GM12872 (cell line): ENCODE measurements around the gene TESK1.

Experiments used
- TF ChIP-seq, protein P1 (sequence below): IDR thresholded peaks from 3 replicates; pipeline ENCODE4 v1.5.1; 2011; ENCODE audit warnings: low read depth, mild to moderate bottlenecking, low read length, moderate library complexity; ENCODE audit not compliant: insufficient read depth

The TESK1 gene

DNA sequence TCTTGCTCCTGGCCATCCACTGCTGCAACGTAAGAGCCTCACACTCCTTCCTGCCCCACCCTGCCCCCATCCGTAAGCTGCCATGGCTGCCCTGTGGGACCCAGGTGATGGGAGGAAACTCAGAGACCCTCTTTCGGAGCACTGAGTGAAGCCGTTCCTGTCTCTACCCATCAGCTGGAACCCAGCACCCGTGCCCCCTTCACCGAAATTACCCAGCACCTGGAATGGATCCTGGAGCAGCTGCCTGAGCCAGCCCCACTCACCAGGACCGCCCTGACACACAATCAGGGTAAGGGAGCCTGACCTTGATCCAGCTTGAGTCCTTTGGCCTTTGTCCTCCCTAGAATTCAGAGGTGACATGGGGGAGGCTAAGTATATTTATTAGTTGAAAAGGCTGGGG, 3.2 kb downstream of the TESK1 start:
- TF ChIP-seq, protein P1, sequence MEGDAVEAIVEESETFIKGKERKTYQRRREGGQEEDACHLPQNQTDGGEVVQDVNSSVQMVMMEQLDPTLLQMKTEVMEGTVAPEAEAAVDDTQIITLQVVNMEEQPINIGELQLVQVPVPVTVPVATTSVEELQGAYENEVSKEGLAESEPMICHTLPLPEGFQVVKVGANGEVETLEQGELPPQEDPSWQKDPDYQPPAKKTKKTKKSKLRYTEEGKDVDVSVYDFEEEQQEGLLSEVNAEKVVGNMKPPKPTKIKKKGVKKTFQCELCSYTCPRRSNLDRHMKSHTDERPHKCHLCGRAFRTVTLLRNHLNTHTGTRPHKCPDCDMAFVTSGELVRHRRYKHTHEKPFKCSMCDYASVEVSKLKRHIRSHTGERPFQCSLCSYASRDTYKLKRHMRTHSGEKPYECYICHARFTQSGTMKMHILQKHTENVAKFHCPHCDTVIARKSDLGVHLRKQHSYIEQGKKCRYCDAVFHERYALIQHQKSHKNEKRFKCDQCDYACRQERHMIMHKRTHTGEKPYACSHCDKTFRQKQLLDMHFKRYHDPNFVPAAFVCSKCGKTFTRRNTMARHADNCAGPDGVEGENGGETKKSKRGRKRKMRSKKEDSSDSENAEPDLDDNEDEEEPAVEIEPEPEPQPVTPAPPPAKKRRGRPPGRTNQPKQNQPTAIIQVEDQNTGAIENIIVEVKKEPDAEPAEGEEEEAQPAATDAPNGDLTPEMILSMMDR: no peak

DNA sequence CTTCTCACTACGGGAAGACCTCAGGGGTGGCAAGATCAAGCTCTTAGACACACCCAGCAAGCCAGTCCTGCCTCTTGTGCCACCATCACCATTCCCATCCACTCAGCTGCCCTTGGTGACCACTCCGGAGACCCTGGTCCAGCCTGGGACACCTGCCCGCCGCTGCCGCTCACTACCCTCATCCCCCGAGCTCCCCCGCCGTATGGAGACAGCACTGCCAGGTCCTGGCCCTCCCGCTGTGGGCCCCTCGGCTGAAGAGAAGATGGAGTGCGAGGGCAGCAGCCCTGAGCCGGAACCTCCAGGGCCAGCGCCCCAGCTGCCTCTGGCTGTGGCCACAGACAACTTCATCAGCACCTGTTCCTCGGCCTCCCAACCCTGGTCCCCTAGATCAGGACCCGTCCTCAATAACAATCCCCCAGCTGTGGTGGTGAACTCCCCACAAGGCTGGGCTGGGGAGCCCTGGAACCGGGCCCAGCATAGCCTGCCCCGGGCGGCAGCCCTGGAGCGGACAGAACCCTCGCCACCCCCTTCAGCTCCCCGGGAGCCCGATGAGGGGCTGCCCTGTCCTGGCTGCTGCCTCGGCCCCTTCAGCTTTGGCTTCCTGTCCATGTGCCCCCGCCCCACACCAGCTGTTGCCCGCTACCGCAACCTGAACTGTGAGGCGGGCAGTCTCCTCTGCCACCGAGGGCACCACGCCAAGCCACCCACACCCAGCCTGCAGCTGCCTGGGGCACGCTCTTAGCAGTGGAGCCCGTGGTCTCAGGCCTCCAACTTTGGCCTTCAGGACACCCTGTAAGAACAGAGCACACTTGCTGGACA, 4.1 kb downstream of the TESK1 start:
- TF ChIP-seq, protein P1: no peak

DNA sequence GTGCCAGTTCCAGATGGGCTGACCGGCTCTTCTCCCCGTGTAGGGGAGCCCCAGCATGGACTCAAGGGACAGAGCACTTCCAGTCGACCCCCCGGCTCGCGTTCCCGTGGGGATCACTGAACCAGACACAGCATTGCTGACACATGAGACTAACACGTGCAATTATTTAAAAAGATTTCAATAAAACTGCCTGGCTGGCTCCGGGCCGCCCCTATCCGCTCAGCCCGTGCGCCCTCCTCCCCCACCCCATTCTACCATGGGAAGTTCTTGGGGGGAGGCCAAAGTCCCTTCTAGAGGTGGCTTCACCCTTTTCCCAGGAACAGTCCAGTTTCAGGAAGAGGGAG, 4.7 kb downstream of the TESK1 start:
- TF ChIP-seq, protein P1: no peak

DNA sequence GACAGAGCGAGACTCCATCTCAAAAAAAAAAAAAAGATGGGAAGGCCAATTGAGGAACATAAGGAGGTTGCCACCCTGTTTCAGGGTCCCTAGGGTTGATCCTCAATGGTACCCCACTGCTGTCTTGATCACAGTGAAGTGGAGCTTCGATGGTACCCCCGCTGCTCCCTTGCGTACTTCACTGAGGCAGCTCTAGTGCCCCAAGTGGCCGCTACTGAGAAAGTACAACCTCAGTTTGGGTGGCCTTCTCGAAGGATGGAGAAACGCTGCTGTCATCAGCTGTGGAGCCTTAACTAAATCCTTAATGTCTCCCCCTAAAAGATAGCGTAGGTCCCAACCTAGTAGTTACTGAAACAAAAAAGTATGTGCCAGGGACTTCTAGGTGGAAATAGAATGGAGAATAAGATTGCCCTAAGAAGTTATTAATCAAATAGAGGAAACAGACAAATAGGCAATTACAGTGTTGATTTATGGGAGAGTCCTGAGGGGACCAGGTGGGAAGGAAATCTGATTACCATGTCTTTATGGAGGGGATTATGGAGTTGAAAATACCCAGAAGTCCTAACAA, 6.3 kb downstream of the TESK1 start:
- TF ChIP-seq, protein P1: peak; percentile 83

DNA sequence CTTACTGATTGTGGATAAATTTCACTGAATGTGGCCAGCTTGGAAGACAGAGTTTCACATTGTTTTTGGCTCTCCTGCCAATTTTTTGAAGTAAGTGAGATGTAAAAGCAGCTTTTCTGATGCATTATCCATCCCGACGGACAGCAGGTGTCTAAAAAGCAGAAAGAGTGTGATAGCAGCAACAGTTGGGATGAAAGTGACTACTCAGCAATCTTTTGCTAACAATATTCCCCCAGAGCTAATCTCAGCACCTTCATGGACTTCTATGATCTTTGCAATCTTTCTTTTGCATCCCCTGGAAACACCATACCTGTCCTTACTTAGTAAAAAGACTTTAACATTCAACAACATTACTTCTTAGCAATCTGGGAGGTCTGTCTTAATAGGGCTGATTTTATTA, 7.8 kb downstream of the TESK1 start:
- TF ChIP-seq, protein P1: no peak

DNA sequence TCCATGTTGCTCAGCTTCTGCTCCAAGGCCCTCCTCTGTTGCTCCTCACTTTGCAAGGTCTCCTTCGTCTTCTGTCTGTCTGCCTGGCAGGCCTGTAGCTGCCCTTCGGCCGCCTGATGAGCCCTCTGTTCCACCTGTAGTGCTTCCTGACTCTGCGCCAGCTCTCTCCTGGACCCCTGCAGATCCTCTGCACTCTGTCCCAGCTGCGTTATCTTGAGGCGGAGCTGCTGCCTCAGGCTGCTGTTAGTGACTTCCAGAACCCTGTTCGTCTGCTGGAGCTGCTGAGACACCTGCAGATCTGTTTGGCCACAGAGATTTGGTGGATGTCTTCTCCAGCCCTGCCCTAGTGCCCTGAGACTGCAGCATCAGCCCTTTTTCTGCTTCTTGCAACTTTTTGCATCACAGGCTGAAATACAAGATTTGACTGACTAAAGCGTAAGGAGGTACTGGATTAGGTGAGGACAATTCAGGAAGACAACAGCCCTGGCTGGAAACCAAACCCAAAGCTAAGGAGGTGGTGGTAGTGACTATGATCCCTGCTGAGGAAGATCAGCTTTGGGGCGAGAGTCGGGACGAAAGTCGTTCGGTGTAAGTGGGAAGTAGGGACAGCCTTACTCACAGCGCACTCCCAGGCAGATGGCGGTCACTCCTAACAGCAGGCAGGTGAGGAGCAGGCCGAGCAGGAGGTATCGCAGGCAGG, 11.1 kb downstream of the TESK1 start:
- TF ChIP-seq, protein P1: no peak

DNA sequence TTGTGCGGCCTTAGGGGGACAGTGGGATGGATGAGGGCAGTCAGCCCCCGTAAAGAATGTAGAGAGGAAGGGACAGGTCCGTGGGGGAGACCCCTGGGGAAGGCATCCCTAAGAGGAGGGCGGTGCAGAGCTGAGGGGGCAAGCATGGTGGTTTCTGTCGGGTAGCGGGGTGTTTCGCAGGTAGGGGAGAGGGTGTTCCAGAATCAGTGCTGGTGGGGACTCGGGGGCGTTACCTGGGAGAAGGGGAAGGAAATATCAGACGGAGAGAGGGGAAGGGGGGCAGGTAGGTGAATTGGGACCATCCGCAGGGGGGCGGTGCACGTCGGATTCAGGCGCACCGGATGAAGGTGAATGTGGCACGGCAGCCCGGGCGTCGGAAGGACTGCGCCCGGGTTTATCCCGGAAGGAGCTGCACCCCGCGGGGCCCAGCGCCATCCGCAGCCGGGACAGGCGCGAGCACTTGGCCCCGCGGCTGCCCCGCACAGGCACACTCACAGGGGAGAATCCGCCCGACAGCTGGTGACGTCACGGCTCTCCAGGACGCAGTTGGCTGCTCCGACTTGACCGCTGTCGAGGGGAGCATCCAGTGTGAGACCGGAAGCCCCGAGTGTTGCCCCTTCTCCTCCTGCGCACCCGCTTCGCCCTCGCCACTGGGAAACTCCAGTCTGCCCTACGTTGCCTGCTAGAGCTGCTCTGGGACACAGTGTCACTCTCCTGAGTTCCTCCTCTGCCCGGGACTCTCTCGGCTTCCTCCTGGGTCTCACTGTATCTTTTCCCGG, 11.8 kb downstream of the TESK1 start:
- TF ChIP-seq, protein P1: peak; percentile 54; the same call in 2 of the 3 replicates
